NCI-H2029 treated with DMSO at 0.1 percent for 48 hours (cell line): ENCODE results near the gene HDLBP.
"Not testable (repeated sequence)": the region's sequence is repeated elsewhere in the genome, so short reads cannot be mapped to it uniquely, and the experiment has no call there.

Source experiments
- DNase-seq: peaks from one replicate; lab custom pipeline; 2025; lab: John Stamatoyannopoulos, UW

The HDLBP gene

DNA sequence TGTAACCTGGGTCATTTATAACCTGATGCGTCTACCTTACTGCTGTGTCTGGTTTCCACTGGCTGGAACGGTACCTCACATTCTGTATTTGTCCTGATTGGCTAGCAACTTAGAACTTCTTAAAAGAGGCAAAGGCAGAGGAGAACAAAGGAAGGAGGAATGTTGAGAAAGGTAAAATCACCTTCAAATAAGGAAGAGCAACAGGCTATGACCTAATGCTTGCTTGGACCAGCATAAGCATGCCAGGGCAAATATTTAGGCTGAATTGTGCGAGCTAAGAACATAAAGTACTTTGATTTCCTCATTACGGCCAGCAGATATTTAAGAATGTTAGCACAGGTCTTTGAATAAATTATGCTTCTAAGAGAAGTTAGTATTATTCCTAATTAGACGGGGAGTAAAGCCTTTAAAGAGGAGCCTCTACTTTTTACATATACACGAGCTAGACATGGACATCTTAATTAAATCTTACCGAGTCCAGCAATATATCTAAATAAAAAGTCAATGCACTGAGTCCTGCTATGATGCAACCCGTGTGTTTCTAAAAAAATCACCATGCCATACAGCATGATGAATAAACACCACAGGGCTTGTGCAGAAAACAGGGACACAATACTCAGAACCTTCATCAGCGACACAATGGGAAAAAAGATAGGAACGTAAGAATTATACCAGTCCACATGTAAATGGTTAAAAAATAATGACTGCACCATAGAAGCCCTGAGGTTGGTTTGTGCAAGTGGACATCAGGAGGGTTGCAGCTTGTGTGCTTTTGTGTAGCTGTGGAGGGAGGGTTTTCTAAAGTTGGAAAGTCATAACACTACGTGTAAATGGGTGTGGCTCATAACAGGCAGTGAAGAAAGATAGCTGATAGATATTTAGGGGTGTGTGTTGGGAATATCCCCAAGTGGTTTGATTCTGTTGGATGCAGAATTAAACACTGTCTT lies 14.5 kb upstream of the HDLBP start:
- no peak for DNase-seq

GRCh38 chr2:241325257-241325656 lies 9.8 kb upstream of the HDLBP start:
- no peak for DNase-seq

DNA sequence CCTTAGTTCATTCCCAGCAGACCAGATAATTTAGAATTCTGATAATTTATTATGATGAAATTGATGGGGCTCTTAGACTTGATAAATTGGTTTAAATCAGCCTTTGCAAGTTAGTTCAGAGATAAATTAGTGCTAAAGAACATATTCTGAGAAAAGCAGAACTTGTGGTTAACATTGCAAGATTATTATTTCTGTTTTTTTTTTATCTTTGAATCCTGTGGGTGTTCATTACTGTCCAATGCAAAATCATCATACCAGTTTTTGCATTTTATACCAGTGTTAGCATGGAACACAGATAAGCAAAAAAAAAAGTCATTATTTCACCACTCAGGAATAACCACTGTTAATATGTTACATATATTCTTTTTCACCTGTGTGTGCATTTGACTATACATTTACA lies 9.3 kb upstream of the HDLBP start:
- no peak for DNase-seq

GRCh38 chr2:241323778-241324177 lies 8.3 kb upstream of the HDLBP start:
- no peak for DNase-seq

DNA sequence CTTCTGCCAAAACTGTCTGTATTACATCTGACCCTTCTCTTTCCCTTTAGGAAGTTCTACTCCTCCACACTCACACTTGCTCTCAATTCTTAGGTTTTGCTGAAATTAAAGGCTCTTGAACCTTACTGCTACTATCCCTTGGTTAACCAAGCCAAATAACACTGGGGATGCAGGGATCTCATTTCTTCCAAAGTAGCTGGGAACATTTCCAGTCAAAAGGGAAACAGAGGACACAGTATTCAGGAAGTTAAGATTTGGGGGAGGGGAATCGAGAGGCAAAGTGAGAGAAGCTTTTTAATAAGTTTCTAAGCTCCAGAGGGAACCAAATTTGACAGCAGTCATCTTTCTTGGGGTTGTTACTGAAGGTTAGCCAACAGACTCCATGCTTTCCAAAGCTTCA lies 6.4 kb upstream of the HDLBP start:
- DNase-seq: no peak

- no peak for DNase-seq
Observed at GRCh38 chr2:241321033-241321432, 5.6 kb upstream of the HDLBP start.

- no peak for DNase-seq
Observed at GRCh38 chr2:241320394-241320793, 4.9 kb upstream of the HDLBP start.

DNA sequence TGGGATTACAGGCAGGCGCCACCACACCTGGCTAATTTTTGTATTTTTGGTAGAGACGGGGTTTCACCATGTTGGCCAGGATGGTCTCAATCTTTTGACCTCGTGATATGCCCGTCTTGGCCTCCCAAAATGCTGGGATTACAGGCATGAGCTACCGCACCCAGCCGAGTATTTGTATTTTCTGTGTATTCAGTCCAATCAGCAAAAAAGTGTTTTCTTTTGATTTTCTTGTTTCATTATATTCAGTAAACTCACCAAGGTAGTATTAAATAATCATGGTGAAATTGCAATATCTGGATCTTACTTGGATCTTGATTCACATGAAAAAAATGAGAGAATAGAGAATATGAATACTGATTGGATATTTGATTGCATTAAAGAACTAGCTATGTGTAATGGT lies 3.4 kb upstream of the HDLBP start:
- DNase-seq: not testable (repeated sequence)

- DNase-seq: no peak
Observed at GRCh38 chr2:241317391-241317790, 1.9 kb upstream of the HDLBP start.

DNA sequence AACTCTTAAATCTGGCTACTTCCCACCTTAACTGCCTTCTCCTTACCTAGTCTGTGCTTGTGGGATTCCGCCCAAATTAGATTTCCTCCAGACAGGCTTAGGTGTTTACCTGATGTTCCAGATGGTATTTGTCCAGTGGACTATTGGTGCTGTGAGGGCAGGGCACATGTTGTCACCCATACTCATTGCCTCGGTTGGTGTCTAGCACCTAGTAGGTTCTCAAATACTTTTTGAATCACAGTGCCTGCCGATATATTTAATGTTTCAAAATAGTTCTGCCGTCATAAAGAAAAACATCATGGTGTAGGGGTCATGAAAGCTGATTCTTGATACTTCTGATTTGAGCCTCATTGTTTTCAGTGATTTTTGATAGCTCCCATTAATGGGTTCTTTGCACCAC lies 1.4 kb upstream of the HDLBP start:
- DNase-seq: no peak

GRCh38 chr2:241315879-241316631 lies 583 bp upstream of the HDLBP start, which contains the start of gene SEPTIN2:
Gene SEPTIN2 (plus strand): TSS chr2:241315925. CDS start chr2:241324233, 8,308 bp downstream.
- DNase-seq: no peak

GRCh38 chr2:241314226-241315092 lies 1.0 kb downstream of the HDLBP start:
- no peak for DNase-seq

- DNase-seq: no peak
Observed at GRCh38 chr2:241313543-241314095, 1.9 kb downstream of the HDLBP start.

- no peak for DNase-seq
Observed at GRCh38 chr2:241312082-241312481, 3.4 kb downstream of the HDLBP start.

- DNase-seq: no peak
Observed at GRCh38 chr2:241310917-241311566, 4.4 kb downstream of the HDLBP start.

DNA sequence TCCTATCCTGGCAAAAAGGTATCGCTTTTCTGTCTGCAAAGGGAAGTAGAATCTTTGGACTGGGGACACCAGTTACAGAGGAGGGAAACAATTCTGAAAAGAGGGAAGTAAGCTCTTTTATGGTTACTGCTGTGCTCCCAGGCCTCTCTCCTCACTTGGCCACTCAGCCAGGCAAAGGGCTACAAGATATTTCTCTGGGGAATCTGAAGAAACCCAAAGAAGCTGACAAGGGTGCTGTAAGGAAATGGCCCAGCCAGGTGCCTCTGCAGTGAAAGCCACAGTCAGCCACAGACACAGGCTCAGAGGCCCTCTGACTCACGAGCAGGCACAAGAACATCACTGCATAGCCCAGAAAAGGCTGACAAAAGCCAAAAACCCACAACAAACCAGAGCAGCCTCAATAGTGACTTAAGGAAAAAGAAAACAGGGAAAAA lies 5.8 kb downstream of the HDLBP start:
- no peak for DNase-seq

- DNase-seq: no peak
Observed at GRCh38 chr2:241308832-241309500, 6.5 kb downstream of the HDLBP start.

DNA sequence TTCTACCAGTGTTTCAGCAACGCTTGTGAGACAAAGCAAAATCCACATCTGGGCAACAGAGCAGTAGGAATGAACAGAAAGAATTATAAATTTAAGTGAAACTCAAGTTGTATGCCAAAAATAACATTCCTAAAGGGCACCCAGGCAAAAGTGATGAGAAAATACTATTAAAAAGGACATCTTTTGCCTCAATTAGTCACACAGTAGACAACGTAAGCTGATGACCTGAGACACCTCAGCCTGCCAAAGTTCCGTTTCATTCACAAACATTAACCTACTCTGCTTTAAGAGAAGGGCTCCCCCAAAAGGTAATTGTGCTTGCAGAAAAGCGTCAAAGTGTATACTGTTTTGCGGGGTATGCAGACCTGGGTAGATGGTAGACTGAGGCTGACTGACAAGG lies 7.2 kb downstream of the HDLBP start:
- no peak for DNase-seq

DNA sequence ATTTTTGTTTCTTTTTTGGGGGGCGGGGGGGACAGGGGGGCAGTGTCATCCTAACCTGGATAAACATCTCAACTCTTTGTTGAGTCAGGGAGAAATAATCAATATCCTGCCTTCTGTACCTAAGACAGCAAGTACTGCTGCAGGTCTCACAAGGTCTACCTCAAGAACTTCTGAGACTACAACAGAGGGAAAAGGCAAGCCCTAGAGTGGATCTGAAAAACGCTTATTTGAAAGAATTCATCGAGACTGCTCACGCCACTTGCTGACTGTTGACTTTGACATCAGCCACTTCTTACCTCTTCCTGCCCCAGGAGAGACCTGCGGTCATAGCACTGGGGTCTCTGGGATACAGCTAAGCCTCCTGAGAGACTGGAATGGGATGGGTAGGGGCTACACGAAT lies 8.4 kb downstream of the HDLBP start:
- DNase-seq: no peak

- no peak for DNase-seq
Observed at GRCh38 chr2:241304039-241304670, 11.3 kb downstream of the HDLBP start.
